Measurements from ENCODE around the gene C1QL2. TPM values are rescaled to one million over a fixed set of nuclear protein-coding genes. Genes with fewer than 3 reads are reported as not detected.

C1QL2 gene
- total RNA-seq, 1 donor from 2014 or later, result not detected

DNA sequence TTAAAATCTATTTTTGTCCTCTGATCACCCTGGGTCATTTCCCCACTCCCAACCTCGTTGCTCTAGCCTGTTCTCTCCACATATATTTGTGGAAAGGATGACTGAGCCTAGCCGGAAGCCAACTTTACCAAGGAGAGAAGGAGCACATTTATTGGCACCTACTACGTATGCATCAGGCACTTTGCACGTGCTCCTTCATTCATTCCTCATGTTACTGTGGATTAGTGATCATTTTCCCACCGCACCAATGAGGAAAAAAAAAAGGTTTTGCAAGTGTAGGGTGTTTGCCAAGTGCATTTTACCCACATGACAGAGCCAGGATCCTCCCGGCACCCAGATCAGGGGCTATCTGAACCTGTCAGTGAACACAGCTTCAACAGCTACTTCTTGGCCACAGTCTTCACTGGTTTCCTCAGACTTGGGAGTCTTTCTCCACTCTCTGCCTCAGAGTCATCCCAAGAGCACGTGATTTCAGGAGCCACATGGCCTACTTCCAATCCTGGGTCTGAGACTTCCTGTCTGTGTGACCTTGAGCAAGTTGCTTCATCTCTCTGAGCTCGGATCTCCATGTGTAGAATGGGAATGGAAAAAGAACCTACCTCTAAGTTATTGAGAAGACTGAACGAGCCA lies 1.9 kb upstream of the C1QL2 start:
- Mint-ChIP-seq H3K9me3 (no peaks in the 10 kb centered on the region), H3K27me3 (peaks cover 42% of the 10 kb centered on the region), H3K4me3 (no peak overlapping the region), H3K27ac (no peak overlapping the region), H3K36me3 (ENCODE audit: low read depth) (no peaks in the 10 kb centered on the region), H3K4me1 (no peaks in the 10 kb centered on the region)
- ATAC-seq (ENCODE audit: low read depth) (no peak), DNase-seq (no peak)
- TF ChIP-seq, protein P1, sequence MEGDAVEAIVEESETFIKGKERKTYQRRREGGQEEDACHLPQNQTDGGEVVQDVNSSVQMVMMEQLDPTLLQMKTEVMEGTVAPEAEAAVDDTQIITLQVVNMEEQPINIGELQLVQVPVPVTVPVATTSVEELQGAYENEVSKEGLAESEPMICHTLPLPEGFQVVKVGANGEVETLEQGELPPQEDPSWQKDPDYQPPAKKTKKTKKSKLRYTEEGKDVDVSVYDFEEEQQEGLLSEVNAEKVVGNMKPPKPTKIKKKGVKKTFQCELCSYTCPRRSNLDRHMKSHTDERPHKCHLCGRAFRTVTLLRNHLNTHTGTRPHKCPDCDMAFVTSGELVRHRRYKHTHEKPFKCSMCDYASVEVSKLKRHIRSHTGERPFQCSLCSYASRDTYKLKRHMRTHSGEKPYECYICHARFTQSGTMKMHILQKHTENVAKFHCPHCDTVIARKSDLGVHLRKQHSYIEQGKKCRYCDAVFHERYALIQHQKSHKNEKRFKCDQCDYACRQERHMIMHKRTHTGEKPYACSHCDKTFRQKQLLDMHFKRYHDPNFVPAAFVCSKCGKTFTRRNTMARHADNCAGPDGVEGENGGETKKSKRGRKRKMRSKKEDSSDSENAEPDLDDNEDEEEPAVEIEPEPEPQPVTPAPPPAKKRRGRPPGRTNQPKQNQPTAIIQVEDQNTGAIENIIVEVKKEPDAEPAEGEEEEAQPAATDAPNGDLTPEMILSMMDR (IDR thresholded peaks at IDR 0.05), result no peak
- ChIA-PET CTCF (no interaction called here), POLR2A (no interaction called here)
- intact Hi-C loops (cut with micrococcal nuclease), result no loop called here

DNA sequence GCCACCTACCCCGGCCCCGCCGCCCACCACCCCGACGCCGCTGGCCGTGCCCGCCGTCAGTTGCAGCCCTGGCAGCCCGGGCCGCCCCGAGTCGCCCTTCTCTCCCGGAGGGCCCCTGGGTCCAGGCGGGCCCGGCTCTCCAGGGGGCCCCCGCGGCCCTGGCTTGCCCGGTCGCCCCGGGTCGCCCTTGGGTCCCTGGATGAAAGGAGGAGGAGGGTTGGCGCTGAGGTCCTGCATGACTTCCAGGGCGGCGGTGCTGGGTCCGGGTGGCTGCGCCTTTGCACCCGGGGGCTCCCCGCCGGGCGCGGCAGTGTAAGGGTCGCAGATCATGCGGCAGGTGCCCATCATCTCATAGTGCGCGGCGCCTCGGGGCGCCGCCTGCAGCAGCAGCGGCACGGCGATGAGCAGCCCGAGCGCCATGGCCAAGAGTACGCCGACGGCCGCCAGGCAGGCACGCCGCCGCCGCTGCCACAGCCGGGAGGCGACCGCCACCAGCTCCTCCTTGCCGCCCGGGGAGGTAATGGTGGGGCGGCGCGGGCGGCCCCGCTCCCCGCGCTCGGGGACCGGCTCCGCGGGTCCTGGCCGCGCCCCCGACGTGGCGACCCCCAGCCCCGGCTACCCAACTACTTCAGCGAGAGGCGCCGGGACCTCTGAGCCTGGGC lies 570 bp downstream of the C1QL2 start:
- Mint-ChIP-seq H3K4me1 (no peaks in the 10 kb centered on the region), H3K36me3 (ENCODE audit: low read depth) (no peaks in the 10 kb centered on the region), H3K9me3 (no peaks in the 10 kb centered on the region), H3K27me3 (peaks cover 49% of the 10 kb centered on the region), H3K4me3 (no peak overlapping the region), H3K27ac (no peak overlapping the region)
- ATAC-seq (ENCODE audit: low read depth) (no peak), DNase-seq (no peak)
- ChIA-PET POLR2A (no interaction called here), CTCF (no interaction called here)
- intact Hi-C loops (cut with micrococcal nuclease), result no loop called here
- TF ChIP-seq, protein P1 (IDR thresholded peaks at IDR 0.05), result no peak

DNA sequence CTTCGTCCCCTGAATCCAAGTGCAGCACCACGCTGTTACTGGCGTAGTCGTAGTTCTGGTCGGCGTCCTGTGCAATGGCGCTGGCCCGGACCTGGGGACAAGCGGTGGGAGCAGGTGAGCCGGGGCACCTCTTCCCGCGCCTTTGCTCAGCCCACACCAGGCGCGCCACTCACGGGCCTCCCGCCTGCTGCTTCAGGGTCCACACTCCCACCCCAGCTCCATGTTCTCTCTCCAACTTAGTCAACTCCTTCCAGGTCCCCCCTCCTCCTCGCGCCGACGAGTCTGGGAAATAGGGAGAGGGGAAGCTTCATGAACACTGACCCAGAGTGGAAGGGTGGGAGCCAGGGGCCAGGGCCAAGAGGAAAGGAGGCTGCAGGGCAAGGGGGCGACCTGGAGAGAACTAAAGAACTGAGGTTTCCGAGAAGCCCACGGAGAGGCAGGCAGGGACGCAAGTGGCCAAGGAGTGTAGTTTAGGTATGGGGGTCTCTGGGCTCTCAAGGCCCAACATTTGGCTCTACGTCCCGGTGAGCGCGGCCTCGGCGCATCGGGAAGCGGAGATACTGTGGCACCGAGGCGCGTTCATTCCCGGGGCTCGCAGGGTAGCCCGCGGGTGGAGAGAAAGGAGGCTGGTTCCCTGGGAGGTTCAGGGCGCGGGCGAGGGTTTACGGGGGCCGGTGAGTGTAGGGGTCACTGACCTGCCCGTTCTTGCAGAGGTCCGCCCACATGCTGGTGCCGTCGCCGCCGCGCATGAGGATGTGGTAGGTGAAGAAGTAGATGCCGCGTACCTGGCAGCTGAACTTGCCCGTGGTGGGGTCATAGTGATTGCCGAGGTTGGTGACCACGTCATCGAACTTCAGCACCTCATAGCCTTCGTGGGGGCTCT lies 1.4 kb downstream of the C1QL2 start:
- POLR2A ChIA-PET, result no interaction called here
- Mint-ChIP-seq H3K9me3 (no peaks in the 10 kb centered on the region), H3K4me3 (no peak overlapping the region), H3K36me3 (ENCODE audit: low read depth) (no peaks in the 10 kb centered on the region), H3K4me1 (no peaks in the 10 kb centered on the region), H3K27me3 (peaks cover 46% of the 10 kb centered on the region), H3K27ac (no peak overlapping the region)
- no peak for DNase-seq
- CTCF ChIA-PET, result no interaction called here
- ATAC-seq (ENCODE audit: low read depth), result no peak
- intact Hi-C loops (cut with micrococcal nuclease), result no loop called here
- TF ChIP-seq, protein P1 (IDR thresholded peaks at IDR 0.05), result no peak

DNA sequence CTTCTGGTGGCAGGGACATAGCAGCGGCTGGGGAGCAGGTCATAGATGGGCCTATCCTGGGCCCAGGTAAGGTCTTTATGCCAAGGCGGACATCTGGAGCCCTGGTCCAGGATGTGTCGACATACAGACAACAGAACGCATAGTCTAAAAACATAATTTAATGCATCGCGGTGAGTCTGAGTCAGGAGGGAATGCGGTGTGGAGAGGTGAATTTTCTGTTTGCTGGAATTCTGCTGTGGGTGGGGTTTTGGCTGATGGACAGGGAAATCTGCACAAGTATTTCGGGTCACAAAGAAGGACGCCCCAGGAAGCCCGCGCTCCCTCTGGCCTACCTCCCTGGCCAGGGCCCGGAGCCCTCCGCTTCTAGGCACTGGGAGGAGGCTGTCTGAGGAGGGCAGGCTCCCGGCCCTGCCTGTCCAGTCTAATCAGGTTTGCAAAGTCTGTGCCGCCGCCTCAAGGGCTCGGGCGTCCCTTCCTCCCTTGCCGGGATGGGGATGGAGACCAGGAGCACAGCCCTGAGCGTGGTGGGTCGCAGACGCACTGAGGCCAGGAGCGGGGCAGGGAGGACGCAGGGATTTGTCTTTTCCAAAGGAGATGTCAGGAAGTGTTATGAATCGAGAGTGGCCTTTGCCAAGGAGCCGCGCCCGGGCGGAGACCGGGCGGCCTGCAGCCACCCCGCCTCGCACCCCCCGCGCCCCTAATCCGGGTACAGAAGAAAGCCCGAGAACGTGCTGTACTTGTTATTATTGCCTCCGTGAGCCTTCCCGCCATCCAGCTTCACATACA lies 2.3 kb downstream of the C1QL2 start:
- Mint-ChIP-seq H3K27me3 (peaks cover 49% of the 10 kb centered on the region), H3K9me3 (no peaks in the 10 kb centered on the region), H3K27ac (no peak overlapping the region), H3K4me3 (no peak overlapping the region), H3K4me1 (no peaks in the 10 kb centered on the region), H3K36me3 (ENCODE audit: low read depth) (no peaks in the 10 kb centered on the region)
- ATAC-seq (ENCODE audit: low read depth) (no peak), DNase-seq (no peak)
- intact Hi-C loops (cut with micrococcal nuclease), result no loop called here
- TF ChIP-seq, protein P1 (IDR thresholded peaks at IDR 0.05), result no peak
- ChIA-PET CTCF (no interaction called here), POLR2A (no interaction called here)

Data from activated B cell treated with CpG ODN at 0.5 μM for 24 hours (primary cell).